Inflammatory macrophage treated with lipopolysaccharide for 4 hours (primary cell): Measurements from ENCODE around the gene FOXK2.
A peak's percentile ranks its signal among the peaks of the same experiment; 100 is the strongest.
"Not testable (repeated sequence)": the region's sequence is repeated elsewhere in the genome, so short reads cannot be mapped to it uniquely, and the experiment has no call there.

Source experiments
- DNase-seq: peaks from one replicate; pipeline ENCODE4 v3.0.0-alpha.2; 2020

FOXK2 gene

DNA sequence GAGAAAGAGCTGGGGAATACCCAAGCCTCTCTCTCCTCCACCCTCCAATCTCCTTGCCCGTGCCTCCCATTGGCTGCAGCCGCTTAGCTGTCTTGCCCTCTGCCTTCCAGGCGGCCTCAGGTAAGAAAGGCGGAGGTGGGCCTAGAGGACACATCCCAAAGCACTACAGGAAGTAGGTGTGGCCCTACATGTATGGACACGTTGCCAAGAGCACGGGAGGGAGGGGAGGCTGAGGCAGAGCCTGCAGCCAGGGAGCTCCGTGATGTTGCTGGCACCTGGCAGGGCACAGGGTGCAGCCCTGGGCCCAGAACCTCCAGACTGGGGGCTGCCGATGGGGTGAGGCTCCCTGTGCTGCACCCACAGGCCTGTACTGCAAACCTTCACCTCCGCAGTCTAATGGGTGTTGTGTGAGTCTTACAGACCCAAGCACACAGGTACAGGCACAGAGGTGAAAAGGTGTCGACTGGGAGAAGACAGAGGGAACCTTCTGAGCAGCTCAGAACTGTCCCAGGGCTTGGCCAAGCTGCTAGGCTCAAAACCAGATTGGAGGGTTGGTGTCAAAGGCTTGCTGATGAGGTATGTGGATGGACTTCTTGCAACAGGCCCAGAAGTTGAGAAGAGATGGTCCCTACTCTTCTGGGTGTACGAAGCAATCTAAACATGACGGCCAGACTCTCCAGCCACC is 23.5 kb upstream of the FOXK2 start:
- DNase-seq, result no peak

DNA sequence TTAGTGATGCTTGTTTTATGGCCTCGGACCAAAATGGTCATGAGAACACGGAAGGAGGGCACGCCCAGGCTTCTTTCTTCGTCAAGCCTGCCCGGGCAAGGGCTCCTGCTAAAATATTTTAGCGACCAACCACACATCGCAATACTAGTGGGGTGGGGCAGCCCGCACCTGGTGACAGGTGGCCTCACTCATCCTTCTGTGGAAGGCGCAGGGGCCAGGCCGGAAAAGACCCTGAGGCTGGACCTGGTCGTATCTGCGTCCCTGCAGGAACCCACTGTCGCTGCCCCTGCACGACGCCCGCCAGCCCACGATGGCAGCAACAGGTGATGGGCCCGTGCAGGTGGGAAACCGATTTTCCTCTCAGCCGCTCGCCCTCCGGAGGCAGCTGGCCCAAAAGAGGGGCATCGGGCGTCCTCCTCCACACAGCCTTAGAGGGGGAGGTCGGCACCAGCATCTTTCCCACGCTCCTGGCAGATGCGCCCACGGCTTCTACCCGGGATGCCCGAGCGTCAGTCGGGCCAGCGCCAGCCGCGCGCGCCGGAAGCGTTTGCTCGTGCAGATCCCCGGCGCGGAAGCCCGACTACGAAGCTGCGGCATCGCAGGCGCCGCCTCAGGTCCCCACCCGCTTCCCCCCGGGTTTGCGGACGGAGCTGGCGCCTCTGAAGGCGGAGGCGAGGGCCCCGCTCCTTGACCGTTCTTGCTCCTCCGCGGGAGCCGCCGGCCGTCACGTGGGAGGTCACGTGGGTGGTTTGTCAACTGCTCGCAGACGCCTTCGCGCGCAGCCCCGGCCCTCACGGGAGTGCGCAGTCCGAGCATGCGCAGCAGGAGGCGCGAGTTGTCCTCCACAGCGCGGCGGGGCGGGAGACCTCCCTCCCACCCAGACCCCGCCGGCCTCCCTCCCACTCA is 22.8 kb upstream of the FOXK2 start:
- DNase-seq, result peak; percentile 95

DNA sequence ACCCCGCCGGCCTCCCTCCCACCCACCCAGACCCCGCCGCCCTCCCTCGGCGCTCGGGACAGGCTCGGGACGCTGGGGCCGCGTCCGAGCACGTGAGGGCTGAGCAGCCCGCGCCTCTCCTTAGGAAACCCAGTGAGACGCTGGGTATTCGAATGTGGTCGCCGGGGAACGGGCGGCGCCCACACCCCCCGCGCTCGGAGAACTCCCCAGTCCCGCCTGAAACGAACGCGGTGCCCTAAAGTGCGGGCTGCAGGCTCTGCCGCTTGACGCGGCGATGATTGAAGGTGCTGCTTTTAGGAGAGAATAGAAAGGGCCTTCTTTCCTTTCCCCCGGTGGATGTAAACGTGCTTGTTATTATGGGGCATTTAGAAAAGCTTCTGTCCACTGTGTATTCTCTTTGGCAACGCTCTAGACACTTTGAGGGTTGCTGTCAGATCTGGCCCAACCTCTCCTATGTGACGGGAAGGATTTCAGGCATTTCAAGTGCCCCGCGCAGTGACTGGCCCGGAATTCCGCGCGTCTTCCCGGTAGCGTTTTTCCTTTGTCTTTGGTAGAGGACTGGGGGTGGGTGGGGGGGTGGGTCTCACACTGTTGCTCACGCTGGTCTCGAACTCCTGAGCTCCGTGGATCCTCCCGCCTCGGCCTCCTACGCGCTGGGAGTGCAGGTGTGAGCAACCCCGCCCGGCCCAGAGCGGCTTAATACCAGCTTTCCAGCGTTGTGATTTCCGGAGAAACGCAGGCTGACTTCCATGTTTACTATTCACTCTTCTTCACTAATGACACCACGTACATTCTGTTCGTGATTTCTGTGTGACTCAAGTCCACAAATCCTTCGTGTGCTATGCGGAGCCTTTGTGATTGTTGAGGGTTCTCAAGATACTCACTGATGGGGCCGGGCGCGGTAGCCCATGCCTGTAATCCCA is 21.8 kb upstream of the FOXK2 start:
- DNase-seq, result peak; percentile 30

DNA sequence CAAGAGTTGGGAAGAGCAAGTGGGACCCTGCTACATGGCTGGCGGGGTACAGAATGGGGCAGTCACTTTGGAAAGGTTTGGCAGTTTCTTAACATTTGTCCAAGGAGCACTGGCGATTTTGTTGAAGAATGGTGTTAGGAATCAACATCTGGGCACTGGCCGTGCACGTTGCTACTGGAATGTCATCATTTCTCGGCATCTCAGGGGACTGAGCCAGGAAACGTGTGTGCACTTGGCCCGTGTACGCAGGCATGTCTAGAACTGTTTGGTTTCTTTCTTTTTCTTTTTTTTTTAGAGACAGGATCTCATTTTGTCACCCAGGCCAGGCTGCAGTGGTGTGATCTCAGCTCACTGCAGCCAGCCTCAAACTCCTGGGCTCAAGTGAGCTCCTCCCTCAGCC is 17.3 kb upstream of the FOXK2 start:
- DNase-seq, result no peak

DNA sequence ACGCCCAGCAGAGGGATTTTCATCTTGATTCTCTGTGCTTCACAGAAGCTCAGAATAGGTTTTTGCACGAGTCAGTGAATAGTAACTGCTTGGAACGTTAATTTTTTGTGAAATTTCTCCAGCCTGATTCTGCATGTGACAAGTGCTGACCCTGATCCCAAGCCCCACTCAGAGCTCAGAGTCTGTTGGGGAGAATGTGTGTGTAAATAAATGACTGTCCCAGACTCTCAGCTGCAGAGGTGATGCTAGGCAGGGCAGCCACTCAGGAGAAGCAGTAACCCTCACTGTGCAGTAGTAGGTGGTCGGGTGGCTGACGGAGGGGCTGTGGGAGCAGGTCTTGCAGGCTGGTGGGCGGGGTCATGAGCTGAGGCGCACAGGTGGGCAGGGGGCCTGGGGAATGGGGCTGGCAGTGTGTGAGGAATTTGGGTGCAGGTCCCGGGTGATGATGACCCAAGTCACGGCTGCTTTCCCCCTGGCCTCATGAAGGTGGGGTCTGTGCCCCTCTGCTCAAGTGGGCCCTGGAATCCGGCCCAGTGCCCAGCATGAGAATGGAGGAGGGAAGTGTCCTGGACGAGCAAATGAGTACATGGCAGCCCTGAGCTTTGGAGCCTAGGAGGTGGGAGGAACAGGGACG is 16.3 kb upstream of the FOXK2 start:
- DNase-seq, result no peak

DNA sequence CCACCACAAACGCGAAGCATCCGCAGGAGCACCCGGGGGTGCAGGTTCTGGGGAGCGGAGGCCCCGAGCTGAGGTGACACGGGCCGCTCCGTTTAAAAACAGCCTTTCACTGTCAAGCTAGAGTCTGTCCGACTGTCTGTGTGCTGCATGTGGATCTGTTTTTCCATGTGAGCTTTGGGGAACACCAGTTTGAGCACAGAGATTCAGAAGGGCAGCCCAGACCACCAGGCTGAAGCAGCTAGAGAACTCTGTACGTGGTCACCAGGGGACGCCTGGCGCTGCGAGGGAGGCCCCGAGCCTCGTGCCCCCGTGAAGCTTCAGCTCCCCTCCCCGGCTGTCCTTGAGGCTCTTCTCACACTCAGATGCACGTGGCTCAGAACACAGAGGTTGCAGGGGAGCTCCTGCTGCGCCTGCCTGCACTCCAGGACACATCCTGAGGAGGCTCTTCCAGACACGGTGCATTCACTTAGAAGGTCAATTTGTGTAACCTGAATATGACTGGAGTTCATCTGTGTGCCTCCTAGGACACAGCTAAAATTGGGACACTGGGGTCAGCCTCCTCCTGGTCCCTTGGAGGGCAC is 15.7 kb upstream of the FOXK2 start:
- DNase-seq, result no peak

DNA sequence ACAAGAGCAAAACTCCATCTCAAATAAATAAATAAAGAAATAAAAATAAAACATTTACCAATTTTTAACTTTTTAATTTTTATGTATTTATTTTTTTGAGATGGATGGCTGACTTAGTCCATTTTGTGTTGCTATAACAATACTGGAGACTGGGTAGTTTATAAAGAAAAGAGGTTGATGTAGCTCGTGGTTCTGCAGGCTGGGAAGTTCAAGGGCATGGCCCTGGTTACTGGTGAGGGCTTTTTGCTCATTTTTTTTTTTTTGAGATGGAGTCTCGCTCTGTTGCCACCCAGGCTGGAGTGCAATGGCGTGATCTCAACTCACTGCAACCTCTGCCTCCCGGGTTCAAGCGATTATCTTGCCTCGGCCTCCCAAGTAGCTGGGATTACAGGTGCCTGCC is 14.2 kb upstream of the FOXK2 start:
- DNase-seq, result no peak

DNA sequence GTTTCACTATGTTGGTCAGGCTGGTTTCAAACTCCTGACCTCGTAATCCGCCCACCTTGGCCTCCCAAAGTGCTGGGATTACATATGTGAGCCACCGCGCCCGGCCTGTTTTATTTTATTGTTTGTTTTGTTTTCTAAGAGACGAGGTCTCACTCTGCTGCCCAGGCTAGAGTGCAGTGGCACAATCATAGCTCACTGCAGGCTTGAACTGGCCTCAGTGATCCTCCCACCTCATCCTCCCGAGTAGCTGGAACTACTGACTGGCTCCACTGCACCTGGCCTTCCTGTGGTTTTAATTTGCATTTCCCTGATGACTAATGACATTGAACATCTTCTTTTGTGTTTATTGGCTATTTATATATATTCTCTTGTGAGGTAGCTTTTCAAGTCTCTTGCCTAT is 13.1 kb upstream of the FOXK2 start:
- DNase-seq, result not testable (repeated sequence)

DNA sequence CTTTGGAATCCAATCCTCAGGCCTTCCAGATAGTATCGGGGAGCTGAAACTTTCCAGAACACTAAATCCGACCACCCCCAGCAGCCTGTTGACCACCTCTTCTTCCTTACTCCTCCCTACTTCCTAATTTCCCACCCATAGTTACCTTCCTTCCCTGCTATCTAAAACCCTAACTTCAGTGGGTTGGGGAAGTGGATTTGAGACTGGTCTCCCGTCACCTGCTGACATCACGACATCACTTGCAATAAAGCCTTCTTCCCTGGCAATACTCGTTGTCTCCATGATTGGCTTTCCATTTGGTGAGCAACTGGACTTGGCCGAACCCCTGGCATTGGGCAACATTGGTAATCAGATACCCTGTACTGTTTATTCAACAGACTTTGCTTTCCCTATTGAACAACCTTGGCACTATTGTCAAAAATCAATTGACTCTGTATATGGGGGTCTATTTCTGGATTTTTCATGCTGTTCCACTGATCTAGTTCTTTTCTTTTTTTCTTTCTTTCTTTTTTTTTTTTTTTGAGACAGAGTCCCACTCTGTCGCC is 11.8 kb upstream of the FOXK2 start:
- no peak for DNase-seq

DNA sequence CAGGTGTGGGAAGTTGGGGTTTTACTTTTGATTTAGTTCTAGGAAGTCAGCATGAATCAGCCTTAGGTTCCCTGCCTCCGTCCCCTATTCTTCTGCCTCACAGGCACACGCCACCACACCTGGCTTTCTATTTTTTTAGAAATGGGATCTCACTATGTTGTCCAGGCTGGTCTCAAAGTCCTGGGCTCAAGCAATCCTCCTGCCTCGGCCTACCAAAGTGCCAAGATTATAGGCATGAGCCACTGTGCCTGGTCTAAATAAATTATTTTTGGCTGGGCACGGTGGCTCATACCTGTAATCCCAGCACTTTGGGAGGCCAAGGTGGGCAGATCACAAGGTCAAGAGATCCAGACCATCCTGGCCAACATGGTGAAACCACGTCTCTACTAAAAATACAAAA is 7.9 kb upstream of the FOXK2 start:
- DNase-seq, result not testable (repeated sequence)

DNA sequence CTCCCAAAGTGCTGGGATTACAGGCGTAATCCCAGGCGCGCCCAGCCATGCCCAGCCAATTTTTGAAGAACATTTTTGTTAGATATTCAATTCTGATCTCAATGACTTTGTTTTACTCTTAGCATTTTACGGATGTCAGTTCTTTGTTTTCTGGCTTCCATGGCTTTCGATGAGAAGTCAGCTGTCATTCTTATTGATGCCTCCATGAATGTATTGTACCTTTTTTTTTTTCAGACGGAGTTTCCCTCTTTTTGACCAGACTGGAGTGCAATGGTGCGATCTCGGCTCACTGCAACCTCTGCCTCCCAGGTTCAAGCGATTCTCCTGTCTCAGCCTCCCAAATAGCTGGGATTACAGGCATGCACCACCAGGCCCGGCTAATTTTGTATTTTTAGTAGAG is 5.7 kb upstream of the FOXK2 start:
- DNase-seq, result not testable (repeated sequence)

DNA sequence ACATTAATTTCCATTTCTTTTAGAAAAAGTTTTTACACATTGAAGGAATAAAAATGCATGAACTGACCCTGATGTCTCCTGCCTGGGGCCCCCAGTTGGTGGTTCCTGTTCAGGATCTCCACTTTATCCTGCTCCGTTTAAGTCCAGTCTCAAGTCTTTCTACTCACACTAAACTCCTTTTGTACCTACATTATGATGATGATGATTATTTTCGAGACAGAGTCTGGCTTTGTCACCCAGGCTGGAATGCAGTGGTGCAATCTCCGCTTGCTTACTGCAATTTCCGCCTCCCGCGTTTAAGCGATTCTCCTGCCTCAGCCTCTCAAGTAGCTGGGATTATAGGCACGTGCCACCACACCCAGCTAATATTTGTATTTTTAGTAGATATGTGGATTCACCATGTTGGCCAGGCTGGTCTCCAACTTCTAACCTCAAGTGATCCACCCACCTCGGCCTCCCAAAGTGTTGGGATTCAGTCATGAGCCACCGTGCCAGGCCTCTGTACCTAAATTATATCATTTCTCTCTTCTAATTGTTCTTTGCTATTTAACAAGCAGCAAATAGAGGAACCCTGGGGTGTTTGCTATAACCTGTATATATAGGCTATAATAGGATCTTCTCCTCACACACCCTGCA is 2.2 kb upstream of the FOXK2 start:
- DNase-seq, result no peak

DNA sequence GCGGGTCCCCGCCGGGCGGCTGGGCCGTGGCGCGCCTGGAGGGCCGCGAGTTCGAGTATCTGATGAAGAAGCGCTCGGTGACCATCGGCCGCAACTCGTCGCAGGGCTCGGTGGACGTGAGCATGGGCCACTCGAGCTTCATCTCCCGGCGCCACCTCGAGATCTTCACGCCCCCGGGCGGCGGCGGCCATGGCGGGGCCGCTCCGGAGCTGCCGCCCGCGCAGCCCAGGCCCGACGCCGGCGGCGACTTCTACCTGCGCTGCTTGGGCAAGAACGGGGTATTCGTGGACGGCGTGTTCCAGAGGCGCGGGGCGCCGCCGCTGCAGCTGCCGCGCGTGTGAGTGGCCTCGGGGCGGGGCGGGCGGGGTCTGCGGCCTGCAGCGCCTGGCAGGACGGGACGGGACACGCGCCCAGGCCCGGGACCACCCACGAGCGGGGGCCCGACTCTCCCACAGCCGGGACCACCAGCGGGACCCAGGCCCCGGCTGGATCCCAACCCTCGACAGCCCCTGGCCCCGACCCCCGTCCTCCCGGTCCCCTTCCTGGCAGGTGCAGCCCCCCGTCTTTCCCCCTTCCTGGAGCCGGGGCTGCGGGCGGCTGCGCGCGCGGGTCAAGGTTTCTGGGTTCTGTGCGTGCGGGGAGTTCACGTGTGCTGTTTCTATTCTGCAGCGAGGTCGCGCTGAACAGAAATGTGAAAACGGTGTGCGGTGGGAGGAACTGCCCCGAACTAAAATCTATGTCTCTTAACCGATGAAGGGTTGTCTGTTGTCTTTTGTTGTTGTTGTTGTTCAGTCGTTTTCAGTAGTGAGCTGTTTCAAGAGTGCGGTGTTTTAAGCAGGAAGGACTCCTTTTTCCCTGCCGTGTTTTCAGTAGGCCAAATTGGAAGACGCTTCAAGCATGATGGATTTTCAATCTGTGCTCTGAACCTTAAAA is 705 bp downstream of the FOXK2 start:
- DNase-seq, result peak; percentile 19

DNA sequence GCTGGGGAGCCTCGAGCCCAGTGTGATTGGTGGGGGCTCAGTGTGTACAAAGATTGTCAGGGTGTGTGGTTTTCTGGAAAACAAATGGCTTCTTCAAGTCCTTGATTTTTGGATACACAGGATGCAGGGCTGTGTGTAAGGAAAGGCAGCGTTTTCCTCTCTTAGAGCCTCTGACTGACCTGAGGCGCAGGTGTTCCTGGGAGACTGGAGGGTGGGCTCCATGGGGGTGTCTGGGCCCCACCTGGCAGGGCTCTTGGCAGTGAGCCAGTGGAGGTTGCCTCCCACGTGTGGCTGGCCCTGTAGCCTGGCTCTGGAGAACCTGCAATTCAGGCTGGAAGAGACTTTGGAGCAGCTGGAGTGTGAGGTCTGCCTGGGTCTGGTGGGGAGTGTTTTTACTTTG is 5.0 kb downstream of the FOXK2 start:
- DNase-seq, result no peak

DNA sequence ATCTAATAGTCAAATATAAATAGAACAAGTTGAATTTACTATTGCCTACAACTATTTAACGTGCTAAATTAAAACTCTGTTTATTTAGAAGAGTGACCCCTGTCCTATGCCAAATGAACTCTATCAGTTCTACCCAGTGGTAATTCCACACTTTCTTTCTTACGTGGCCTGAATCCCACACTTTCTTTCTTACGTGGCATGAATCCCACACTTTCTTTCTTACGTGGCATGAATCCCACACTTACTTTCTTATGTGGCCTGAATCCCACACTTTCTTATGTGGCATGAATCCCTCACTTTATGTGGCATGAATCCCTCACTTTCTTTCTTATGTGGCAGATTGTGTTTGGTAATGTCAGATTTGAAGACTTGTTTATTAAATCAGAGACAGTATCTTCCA is 6.2 kb downstream of the FOXK2 start:
- no peak for DNase-seq

DNA sequence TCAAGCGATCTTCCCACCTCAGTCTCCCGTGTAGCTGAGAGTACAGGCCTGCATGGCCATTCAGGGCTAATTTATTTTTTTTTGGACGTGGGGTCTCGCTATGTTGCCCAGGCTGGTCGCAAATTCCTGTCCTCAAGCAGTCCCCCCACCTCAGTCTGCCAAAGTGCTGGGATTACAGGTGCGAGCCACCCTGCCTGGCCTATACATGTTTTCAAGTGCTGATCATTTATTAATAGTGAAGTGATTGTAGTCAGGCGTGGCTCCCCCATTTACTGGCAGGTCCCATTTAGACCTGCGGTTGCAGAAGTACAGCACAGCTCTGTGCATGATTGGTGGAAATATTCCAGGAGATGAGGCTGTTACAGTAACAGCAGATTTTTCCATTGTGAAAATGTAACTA is 8.4 kb downstream of the FOXK2 start:
- no peak for DNase-seq

DNA sequence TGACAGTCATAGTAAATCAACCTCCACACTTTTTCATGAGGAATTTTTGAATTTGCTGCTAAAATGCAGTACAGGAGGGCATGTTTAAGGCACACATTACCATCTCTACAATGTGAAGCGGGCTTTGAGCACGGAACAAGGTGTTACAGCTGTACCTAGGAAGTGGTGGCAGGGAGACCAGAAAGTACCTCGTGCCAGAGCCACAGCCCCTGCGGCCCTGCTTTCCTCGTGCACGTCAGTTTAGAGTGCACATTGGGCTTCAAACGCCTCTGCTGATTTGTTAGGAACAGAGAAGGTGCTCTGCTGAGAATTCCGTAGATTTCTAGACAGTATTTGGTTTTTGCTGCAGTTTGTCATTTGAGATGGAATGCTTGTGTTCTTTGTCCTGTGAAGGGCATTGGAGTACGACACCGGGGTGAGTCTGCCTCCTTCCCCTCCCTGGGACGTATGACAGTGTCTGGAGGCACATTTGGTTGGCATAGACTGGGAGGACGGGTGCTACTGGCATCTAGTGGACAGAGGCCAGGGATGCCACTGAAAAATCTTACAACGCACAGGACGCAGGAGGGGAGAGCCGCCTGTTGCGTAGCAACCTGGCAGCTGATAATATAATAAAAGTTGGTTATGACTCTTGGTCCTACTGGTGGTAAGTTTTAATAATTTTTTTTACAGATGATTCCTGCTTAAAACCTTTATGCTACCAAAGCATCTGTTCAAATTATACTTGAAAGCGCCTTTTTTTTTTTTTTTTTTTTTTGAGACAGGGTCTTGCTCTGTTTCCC is 9.1 kb downstream of the FOXK2 start:
- DNase-seq, result peak; percentile 49

DNA sequence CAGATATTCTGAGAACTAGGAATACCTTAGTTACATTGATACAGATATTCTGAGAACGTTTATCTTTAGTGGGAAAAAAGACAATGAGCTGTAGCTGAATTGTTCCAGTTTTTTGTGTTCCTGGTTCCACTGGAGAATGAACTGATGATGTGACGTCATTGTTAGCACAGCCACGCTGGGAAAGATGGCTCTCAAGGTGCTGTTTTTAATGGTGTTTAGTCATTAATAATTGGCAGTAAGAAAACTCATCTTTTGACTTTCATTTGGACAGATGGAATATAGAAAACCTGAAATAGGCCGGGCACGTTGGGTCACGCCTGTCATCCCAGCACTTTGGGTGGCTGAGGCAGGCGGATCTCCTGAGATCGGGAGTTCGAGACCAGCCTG is 10.4 kb downstream of the FOXK2 start:
- DNase-seq, result no peak

DNA sequence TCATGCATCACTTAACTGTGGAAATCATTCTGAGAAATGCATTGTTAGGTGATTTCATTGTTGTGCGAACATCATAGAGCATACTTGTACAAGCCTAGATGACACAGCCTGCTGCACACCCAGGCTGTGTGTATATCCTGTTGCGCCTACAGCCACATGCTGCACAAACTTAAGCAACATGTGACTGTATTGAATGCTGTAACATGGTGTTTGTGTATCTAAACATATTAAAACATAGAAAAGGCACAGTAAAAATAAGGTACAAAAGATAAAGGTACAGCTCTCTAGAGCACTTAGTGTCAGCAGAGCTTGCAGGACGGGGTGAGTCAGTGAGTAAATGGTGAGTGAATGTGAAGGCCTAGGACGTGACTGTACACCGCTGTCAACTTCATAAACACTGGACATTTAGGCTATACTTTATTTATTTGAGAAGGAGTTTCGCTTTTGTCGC is 11.9 kb downstream of the FOXK2 start:
- DNase-seq, result no peak

DNA sequence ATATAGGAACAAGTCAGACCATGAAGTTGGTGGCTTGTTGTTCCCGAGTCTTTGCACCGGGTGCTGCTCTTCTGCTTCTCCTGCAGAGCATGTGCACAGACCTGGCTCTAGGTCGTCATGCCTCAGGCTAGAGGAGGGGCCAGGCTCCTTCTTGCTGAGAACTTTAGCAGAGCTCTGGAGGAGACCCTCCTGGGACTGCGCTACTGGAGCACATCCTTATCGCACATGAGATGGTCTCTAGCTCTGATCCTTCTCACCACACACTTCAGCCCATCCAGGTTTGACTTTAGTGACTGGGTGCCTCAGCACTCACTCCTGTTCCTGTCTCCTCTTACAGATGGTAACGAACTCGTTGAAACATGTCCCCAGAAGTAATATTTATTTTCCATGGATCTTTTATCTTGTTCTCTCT is 14.9 kb downstream of the FOXK2 start:
- no peak for DNase-seq
